ACC112 (cell line): ENCODE results near the gene ANKRD44.

Experiments used
- H2AFZ ChIP-seq: fragments of 200-600 bp; sonication (generic); one replicate; pipeline ENCODE4 v1.6.0; 2017; ENCODE audit warnings: antibody characterized with exemption, low read length; ENCODE audit not compliant: unreplicated experiment
- H3K27ac ChIP-seq: fragments of 200-600 bp; sonication (generic); 2 replicates; pipeline ENCODE4 v1.5.1; 2014; ENCODE audit warnings: low read depth, mild to moderate bottlenecking, antibody characterized with exemption, low read length, moderate library complexity
- H3K27me3 ChIP-seq: fragments of 200-600 bp; sonication (generic); 2 replicates; pipeline ENCODE4 v1.6.1; 2014; ENCODE audit warnings: mild to moderate bottlenecking, antibody characterized with exemption, low read length, moderate library complexity, mixed read lengths; ENCODE audit not compliant: insufficient read depth
- H3K36me3 ChIP-seq: fragments of 200-600 bp; sonication (generic); 2 replicates; pipeline ENCODE4 v1.6.1; 2016; ENCODE audit warnings: mild to moderate bottlenecking, antibody characterized with exemption, low read length, moderate library complexity, mixed read lengths; ENCODE audit not compliant: insufficient read depth
- H3K4me1 ChIP-seq: fragments of 200-600 bp; sonication (generic); one replicate; pipeline ENCODE4 v1.6.1; 2016; ENCODE audit warnings: low read length, mixed read lengths; ENCODE audit not compliant: insufficient read depth, unreplicated experiment, control insufficient read depth
- H3K4me3 ChIP-seq: fragments of 200-600 bp; sonication (generic); 2 replicates; pipeline ENCODE4 v1.5.1; 2014; ENCODE audit warnings: mild to moderate bottlenecking, low read depth, low read length
- H3K79me2 ChIP-seq: fragments of 200-600 bp; sonication (generic); one replicate; pipeline ENCODE4 v1.6.0; 2016; ENCODE audit warnings: low read length; ENCODE audit not compliant: control insufficient read depth, unreplicated experiment, insufficient read depth

The ANKRD44 gene

DNA sequence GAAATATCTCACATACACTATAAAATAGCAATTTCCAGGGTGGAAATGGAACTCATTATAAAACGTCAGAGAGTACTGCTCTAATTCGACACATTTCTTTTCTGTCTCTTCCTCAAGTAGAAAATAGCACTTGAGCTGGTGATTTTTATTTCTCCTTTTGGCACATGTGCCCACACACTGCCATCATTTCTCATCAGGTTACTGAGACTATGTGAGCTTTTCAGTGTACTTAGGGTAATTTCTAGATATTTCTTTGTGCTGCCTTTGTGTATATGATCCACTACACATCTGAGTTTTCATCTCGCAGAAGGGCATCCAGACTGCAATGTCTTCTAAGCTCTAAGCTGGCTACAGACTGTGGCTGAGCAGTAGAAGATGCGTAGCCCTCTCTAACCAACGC lies 321.9 kb downstream of the ANKRD44 start:
- no peaks in the 10 kb centered on the region for H3K79me2 ChIP-seq

DNA sequence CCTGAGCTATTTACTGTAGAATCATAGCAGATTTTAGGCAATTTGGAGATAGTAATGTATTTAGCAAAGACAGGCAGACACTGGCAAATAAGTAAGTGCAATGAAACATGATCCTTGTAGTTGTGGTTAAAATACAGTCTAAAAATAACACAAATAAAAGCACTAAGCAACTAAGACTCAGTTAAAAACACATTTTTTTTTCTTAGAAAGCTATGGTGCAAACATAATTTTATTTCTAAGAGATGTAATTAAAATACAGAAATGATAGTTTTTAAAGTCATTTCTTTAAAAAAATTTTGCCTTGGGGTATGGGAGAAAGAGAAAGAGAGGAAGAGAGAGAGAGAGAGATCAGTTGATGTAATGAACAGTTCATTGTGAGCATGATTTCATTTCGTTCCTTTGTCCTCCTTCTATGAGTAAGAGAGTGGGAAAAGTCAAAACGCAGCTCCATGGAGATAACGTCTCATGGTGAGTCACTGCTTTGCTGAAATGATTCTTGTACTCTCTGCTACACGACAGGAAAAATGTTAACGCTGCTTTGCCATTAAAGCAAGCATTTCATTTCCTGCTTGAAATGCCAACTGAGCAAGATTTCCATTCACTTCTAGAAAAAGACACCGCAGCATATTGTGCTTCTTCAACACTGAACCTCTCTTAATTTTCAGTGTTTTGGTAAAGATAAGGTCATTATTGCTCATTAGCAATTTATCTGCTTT lies 322.8 kb downstream of the ANKRD44 start:
- H3K4me1 ChIP-seq, result peaks cover 26% of the 10 kb centered on the region
- H3K27ac ChIP-seq, result peak overlapping the region; percentile 89
- peak overlapping the region; percentile 66 for H3K4me3 ChIP-seq
- H2AFZ ChIP-seq, result peak overlapping the region; percentile 34
- H3K27me3 ChIP-seq, result no peaks in the 10 kb centered on the region
- H3K36me3 ChIP-seq, result no peaks in the 10 kb centered on the region
- H3K79me2 ChIP-seq, result no peaks in the 10 kb centered on the region

More for the DNA sequence above, 321.9 kb downstream of the ANKRD44 start:
- no peaks in the 10 kb centered on the region for H3K36me3 ChIP-seq
- H2AFZ ChIP-seq, result peak overlapping the region; percentile 58
- H3K4me3 ChIP-seq, result no peak overlapping the region; the same call in 1 of the 2 replicates
- no peaks in the 10 kb centered on the region for H3K27me3 ChIP-seq
- H3K4me1 ChIP-seq, result peaks cover 24% of the 10 kb centered on the region
- peak overlapping the region; percentile 89 for H3K27ac ChIP-seq

DNA sequence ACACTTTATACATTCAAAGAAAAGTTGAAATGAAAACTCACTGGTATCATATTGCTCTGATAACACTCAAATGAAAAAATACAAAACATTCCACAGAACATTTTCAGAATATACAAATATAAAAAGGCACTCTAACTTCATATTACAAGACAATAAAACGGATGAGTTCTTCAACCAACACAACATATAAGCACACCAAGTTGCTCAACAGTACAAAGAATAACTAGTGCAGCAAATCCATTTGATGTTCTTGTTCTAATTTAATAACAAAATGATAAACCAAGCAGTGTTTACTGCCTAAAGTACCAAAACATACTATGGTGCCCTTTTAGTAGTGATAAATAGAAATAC lies 323.3 kb downstream of the ANKRD44 start:
- H3K27me3 ChIP-seq, result no peaks in the 10 kb centered on the region
- H3K79me2 ChIP-seq, result no peaks in the 10 kb centered on the region
- H3K36me3 ChIP-seq, result no peaks in the 10 kb centered on the region
- peak overlapping the region; percentile 66 for H3K4me3 ChIP-seq
- peak overlapping the region; percentile 89 for H3K27ac ChIP-seq
- H3K4me1 ChIP-seq, result peaks cover 26% of the 10 kb centered on the region
- peak overlapping the region; percentile 34 for H2AFZ ChIP-seq

DNA sequence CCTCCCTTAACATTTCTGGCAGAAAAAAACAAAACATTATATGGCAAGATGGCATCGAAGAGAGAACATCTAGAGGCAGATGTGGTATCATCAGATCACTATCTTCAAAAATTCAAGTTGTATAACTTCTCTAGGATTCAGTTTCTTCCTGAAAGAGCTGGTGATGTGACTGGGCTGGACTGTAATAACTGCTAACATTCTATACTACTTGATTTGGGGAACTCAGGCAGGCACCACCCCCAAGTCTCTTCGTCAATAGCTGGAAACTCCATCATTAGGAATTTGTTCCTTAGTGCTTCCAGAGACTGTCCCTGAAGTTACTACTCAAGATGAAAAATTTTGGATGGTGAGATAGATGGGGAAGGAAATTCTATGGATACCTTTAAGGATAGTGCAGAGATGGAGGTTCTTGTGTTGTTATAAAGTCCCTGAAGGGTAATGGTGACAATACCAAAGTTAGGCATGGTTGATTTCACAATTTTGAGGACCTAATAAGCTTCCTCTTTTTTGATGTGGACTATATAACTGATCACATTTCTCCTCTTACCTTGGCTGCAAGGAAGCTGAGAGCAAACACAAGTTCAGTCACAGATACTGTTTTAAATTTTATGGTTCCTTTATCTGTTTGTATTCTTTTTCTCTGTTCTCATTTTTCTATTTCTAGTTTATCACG lies 324.9 kb downstream of the ANKRD44 start:
- no peak overlapping the region for H3K27ac ChIP-seq
- H3K4me3 ChIP-seq, result no peak overlapping the region
- no peak overlapping the region for H2AFZ ChIP-seq
- no peaks in the 10 kb centered on the region for H3K36me3 ChIP-seq
- H3K4me1 ChIP-seq, result peaks cover 26% of the 10 kb centered on the region
- H3K27me3 ChIP-seq, result no peaks in the 10 kb centered on the region
- no peaks in the 10 kb centered on the region for H3K79me2 ChIP-seq

DNA sequence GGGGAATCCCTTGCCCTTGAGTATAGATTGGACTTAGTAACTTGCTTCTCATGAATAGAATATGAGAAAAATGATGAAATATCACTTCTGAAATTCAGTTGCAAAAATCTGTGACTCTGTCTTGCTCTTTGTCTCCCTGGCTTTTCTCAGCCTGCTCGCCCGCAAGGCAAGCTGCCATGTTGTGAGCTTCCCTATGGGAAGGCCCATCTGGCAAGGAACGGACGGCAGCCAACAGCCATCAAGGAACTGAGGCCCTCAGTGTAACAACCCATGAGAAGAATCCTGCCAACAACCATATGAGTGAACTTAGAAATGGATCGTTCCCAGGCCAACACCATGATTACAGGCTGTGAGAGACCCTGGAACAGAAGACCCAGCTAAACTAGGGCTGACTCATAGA lies 325.7 kb downstream of the ANKRD44 start:
- H2AFZ ChIP-seq, result no peak overlapping the region
- no peak overlapping the region for H3K27ac ChIP-seq
- no peaks in the 10 kb centered on the region for H3K36me3 ChIP-seq
- no peak overlapping the region for H3K4me3 ChIP-seq
- no peaks in the 10 kb centered on the region for H3K79me2 ChIP-seq
- no peaks in the 10 kb centered on the region for H3K27me3 ChIP-seq
- H3K4me1 ChIP-seq, result peaks cover 26% of the 10 kb centered on the region

DNA sequence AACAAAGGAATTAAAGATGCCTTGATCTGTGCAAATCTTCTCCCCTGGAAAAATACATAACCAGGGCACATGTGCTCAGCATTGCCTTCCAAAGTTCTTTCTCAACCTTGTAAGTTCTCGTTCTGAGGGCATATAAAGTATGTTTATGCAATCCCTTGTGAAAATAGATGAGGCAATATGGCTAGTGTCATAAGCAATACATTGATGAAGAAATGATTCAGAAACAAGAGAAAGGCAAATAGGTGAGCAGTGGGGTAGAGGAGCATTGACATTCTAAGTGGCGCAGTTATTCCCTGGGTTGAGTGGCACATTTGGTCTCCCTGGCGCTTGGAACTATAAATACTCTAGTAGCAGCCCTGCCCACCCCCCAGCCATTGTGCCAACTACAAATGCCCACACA lies 326.6 kb downstream of the ANKRD44 start:
- Histone ChIP-seq H2AFZ (no peak overlapping the region), H3K4me1 (peaks cover 25% of the 10 kb centered on the region), H3K27me3 (no peaks in the 10 kb centered on the region), H3K36me3 (no peaks in the 10 kb centered on the region), H3K79me2 (no peaks in the 10 kb centered on the region), H3K4me3 (no peak overlapping the region), H3K27ac (0 out of 2 replicates have a peak overlapping the region, but pooled peaks have one; percentile 16)

DNA sequence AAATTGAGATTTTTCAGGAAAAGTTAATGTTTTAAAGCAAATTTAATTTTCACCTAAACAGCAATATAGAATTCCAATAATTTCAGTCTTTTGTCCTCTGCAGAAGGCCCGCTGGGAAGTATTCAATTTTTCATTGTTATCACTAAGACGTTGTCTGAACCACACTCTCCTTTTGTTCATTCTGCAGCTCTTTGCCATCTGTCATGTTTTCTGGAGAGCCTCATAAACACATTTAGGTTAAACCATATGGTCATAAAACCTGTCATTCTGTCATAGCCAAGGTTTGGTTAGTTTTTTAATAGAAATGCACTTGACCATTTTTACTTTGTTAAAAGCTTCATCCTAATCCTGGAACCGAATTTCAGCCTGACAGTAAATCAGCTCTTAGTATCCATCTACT lies 330.1 kb downstream of the ANKRD44 start:
- no peak overlapping the region for H3K4me3 ChIP-seq
- H3K27ac ChIP-seq, result no peak overlapping the region
- H3K79me2 ChIP-seq, result no peaks in the 10 kb centered on the region
- H2AFZ ChIP-seq, result no peak overlapping the region
- H3K36me3 ChIP-seq, result no peaks in the 10 kb centered on the region
- H3K27me3 ChIP-seq, result no peaks in the 10 kb centered on the region
- peaks cover 7% of the 10 kb centered on the region for H3K4me1 ChIP-seq

DNA sequence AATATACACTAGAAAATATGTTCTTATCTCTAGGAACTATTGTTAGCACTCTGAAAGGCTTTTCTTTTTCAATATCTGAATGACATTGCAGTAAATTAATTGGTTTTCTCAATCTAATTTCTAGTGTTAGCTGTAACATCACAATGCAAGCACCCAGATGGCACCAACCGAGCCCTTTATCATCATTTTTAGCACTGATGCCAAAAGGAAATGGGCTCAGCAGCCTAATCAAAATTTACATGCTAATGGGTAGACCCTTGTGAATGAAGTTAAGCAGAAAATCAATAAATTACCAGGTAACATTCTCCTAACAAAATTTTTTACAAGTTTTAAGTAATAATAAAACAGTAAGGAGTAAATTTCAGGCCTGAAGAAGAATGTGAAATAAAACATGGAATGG lies 330.6 kb downstream of the ANKRD44 start:
- no peaks in the 10 kb centered on the region for H3K36me3 ChIP-seq
- H3K4me1 ChIP-seq, result peaks cover 7% of the 10 kb centered on the region
- no peak overlapping the region for H3K27ac ChIP-seq
- H3K27me3 ChIP-seq, result no peaks in the 10 kb centered on the region
- no peak overlapping the region for H2AFZ ChIP-seq
- no peaks in the 10 kb centered on the region for H3K79me2 ChIP-seq
- no peak overlapping the region for H3K4me3 ChIP-seq

DNA sequence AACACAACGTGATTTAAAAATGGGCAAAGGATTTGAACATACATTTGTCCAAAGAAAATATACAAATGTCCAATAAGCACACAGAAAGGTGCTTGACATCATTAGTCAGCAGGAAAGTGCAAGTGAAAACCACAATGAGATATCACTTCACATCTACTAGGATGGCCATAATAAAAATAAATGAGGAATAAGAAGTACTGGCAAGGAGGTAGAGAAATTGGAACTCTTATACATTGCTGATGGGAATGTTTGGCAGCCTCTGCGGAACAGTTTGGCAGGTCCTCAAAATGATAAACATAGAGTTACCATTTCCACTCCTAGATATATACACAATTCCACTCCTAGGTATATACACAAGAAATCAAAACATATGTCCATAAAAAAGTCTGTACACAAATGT lies 333.1 kb downstream of the ANKRD44 start:
- H3K27ac ChIP-seq, result no peak overlapping the region
- no peak overlapping the region for H3K4me3 ChIP-seq
- H2AFZ ChIP-seq, result no peak overlapping the region
- no peaks in the 10 kb centered on the region for H3K4me1 ChIP-seq
- no peaks in the 10 kb centered on the region for H3K79me2 ChIP-seq
- H3K36me3 ChIP-seq, result no peaks in the 10 kb centered on the region
- no peaks in the 10 kb centered on the region for H3K27me3 ChIP-seq

DNA sequence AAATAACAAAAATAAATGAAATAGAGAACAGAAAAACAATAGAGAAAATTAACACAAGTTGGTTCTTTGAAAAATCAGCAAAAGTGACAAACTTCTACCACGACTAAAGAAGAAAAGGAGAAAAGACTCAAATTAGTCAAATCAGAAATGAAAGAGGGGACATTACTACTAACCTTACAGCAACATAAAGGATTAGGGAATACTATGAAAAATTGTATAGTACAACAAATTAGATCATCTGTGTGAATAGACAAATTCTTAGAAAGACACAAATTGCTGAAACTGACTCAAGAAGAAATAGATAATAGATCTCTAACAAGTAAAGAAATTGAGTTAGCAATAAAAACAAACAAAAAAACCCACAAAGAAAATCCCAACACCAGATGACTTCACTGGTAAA lies 335.6 kb downstream of the ANKRD44 start:
- Histone ChIP-seq H3K4me3 (no peak overlapping the region), H3K27me3 (no peaks in the 10 kb centered on the region), H3K4me1 (no peaks in the 10 kb centered on the region)

More for the DNA sequence above, 335.6 kb downstream of the ANKRD44 start:
- Histone ChIP-seq H3K27ac (no peak overlapping the region), H3K36me3 (no peaks in the 10 kb centered on the region), H3K79me2 (no peaks in the 10 kb centered on the region), H2AFZ (no peak overlapping the region)
